M059J (cell line): ENCODE measurements around the gene BLNK. TPM values are rescaled to one million over a fixed set of nuclear protein-coding genes. Genes with fewer than 3 reads are reported as not detected.
A peak's percentile ranks its signal among the peaks of the same experiment; 100 is the strongest.

ENCODE experiments used
- DNase-seq: peaks from one replicate; pipeline ENCODE4 v3.0.0-alpha.2; 2012; ENCODE audit warnings: low read depth
- total RNA-seq: library from RNA; depleted of rRNA; stranded (reverse); fragments of >200 nt; shearing (Covaris generic); gene quantifications from 2 replicates; pipeline ENCODE4 v1.2.3, GENCODE V29; 2014

Gene BLNK
- total RNA-seq, 1 experiment from 2014 or later = not detected

DNA sequence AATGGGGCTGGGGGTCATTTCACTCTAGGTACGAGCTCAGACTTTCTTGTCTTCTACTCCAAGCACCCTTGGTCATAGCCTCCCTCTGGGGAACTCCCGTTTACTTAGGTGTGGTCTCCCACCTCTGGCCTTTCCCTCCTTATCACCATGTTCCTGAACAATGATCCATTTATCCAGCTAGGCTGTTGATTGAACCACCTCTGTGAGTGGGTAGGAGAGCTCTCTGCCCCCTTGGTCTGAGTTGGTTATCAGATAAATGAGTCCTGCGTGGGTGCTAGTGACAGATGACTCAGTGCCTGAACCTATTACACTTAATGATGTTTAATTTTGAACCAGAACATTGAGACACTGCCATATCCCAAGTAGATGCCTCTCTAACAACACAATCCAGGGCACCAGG is 9.4 kb downstream of the BLNK start:
- DNase-seq = no peak

DNA sequence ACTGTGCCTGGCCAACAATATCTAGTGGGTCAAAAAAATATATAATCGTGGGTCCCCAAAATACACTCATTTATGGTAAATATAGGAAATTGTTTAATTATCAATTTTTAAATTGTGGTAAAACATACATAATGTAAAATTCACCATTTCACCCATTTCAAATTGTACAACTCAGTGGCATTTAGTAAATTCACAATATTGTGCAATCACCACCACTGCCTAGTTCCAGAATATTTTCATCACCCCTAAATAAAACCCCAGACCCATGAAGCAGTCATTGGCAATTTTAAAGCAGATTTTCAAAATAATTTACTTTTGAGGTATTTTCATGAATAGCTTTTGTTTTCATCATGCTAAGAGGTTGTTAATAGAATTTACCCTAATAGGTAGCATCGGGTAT is 10.2 kb downstream of the BLNK start:
- DNase-seq = no peak

DNA sequence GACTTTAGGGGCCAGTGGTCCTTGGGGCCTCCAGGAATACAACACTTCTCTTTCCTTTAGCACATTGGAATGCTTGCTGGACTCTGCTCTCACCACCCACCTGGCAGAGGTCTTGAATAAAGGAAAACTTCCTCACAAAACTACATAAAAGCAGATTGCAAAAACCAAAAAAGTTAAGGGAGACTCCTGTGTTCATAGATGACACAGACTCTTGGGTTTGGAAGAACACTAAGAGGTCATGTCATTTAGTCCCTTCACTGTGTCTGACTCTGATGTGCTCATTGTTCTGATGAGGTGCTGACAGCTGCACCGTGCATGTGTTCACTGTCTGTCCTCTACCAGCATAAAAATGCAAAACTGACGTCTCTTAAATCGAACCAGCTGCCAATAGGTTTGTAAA is 11.4 kb downstream of the BLNK start:
- no peak for DNase-seq

DNA sequence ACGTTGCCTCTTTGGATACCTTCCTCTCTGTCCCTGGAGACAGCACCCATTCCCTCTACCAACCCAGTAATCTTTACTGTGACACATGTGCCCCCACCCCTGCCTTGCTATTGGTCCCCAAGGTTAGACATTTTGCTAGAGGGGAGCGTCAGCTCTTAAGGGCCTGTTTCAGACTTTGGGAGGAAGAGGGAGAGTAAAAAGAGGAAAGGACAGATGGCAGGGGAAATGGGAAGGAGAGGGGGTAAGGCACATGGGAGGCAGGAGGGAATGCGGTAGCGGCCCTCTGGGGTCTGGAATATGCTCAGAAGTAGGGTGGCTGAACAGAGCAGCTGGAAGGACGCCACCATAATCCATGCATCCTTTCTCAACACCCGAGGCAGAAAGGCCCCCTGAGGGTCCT is 12.2 kb downstream of the BLNK start:
- DNase-seq = no peak

DNA sequence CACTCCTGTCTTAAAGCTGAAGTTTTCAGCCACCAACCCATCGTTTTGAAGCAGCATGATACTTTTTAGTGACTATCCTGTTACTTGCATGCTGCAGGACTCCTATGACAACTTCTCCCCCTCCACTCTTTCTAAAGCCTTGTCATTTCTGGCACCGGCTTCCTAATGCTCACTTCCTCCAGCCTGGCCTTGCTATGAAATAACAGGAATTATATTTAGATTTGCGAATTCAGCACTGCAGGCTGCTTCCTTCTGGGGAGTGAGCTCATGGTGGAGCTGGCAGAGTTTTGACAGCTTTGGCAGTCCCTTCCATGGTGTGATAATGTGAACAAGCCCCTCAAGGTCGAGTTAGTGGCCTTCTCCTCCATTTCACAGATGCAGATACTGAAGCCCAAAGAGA is 13.4 kb downstream of the BLNK start:
- DNase-seq = no peak

DNA sequence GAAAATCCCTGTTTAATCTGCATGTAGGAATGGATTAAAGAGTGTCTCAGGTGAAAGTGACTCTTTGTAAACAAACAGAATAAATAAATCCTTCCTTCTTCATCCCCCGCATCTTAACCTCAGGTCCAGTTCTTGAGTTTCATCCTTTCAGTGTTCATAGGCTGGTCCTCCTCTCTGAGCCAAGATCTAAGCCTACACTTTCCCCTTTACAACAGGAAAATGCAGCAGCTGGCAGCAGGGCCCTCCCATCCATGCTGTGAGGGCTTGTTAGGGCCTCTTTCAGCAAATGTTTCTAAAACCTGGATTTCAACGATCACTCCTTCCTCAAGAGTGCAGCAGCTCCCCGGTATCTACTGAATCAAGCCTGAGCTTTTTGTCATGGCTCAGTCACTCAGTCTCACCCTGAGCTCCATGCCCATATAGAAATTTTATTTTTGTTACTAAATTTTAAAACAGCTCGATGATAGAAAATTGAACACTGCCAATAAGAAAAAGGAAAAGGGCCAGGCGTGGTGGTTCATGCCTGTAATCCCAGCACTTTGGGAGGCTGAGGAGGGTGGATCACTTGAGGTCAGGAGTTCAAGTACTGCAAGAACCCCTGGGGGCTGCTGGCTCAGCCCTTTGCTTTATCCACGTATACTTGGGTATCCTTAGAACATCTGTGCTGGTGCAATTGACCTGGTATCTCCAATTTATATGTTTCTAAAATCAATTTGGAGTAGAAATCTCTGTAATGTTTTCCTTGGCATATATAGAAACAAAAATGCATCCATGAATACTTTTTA is 15.6 kb downstream of the BLNK start:
- no peak for DNase-seq

DNA sequence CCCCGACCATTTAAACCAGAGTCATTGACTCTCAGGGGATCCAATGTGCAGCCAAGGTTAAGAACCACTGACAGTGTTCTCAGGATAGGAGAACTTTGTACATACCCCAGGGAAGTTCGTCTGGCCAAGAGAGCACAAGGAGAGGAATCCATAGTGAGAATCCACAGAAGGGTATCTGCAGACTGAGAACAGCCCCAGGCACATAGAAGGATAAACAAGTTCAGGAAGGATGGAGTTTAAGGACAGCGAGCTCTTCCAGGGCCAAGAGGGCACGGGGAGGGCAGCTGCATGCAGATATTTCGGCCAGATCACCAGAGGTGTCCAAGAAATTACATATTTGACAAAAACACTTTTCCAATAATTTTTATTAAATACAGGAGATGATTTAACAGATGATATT is 16.4 kb downstream of the BLNK start:
- no peak for DNase-seq

DNA sequence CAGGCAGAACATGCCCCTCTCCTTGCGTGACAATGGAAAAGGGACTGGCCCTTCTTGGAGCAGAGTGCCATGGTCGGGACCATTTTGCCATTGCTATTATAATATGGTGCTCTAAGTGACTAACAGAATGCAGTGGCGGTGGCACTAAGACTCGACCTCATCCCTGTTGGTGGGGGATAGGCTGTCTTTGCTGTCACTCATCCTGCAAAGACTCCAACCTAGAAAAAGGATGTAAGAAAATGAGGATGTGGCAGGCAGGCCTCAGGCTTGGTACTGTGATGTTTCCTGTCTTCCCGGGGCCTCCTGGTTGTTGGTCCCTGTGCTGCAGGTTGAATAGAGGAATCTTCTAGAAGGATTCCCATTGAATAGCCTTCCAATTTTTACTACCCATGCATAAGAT is 18.6 kb downstream of the BLNK start:
- DNase-seq = no peak

DNA sequence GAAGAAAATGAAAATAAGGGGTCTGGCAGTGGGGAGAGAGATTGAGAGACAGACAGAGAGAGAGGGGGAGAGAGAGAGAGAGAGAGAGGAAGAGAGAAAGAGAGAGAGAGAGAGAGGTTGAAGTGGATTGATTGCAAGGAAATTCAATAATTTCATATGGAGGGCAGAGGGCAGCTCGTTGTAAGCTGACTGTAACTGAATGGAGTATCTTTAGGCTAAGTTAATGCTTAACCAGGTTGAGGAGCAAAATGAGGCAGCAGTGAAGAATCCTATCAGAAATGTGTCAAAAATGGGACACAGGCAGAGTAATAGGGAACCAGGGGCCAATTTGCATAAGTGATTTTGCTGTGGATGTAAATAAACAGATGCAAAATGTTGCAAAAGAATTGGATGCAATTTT is 21.0 kb downstream of the BLNK start:
- DNase-seq = no peak

DNA sequence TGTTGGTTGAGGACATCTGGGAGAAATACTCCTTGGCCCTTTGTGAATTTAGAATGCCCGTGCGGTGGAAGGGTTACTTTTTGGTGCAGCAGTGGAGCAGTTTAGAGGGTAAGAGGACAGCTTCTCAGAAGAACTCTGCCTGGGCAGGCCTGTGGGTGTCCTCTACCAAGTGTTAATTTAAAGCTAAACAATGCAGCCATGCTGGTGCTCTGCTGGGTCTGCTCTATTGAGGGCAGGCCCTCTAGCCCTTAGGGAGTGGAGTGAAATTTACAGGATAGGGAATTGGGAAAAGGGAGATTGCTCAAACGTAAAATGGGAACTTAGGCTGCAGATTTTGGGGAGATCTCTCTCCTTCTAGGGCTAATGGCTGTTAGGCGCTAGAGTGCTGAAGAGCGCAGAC is 22.1 kb downstream of the BLNK start:
- DNase-seq = no peak

DNA sequence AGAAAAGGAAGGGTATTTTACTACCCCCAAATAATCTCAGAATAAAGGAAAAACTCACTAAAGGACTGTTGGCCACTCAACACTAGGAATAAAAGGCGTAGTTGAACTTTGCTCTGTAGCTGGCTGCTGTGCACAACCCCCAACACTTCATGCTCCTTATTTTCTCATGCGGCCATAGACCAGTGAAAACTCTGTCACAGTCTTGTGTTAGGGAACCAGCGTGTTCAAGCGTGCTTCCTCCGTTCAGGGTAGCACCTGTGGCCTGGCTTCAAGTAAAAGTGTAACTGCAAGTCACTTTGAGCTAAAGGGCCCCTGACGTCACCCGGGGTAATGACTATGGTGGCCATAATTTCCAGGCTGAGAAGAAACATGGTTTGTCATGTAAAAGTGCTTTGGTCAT is 27.0 kb downstream of the BLNK start:
- no peak for DNase-seq

DNA sequence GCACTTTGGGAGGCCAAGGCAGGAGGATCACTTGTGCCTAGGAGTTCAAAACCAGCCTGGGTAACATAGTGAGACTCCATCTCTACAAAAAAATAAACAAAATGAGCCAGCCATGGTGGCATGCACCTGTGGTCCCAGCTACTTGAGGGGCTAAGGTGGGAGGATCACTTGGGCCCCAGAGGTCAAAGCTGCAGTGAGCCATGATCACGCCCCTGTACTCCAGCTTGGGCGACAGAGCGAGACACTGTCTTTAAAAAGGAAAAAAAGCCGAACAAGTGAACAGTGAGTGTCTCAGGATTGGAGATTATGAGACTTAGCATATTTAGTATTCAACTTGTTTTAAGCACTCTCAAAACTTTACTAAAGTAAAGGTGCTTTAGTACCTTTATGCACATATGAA is 28.1 kb downstream of the BLNK start:
- DNase-seq = no peak

DNA sequence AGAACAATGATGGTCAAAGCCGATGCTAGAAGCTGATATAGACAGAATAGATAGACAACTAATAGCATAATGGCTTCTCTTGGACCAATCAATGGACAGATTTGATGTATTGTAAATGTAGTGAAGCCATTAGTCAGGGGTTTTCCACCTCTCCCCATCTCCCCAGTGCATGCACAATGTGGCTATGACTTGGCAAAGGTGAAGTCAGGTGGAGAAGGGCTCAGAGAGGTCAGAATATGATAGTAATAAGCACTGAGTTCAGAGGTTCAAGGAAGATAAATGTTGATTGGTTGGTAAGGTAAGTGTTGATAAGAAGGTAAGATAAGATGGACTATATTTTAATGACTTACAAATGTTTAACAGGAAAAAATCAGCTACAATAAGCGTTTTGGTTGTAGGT is 28.5 kb downstream of the BLNK start:
- DNase-seq = no peak

DNA sequence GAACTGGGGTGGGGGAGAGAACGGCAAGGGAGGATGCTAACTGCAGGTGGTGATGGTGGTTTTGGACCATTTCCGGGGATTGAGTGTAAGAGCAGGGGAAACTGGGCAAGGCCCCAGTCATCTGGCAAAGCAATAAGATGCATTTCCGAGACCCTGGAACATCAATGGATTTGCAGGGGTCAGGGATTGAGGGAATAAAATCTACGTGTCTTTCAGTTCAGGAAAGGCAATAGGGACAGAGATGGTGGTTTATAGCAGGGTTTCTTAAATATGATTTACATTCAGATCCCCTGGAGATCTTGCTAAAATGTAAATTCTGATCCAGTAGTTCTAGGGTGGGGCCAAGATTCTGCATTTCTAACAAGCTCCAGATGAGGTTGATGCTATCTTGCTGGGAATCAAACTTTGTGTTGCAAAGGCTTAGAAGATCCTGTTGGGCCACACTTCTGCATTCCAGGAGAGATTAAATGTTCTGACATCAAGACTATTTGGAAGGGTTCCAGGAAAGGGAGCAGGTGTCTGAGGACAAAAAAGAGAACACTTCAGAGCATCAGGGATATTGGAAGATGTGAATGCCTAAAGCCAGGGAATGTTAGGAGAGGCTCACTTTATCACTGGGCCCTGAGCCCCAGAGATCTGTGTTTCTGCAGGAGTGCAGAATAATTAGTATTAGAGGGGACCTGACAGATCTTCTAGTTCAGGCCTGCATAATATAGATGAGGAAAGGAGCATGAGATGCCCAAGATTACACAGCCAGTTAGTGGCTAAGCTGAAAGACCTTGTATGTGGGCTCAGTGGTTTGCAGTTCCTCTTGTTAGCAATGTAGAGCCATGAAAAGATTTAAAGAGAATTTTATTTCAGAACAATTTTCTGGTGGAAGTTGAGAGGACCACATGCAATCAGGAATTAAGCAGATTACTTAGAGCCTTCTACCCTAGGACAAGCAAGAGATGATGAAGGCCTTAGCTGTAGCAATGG is 32.4 kb downstream of the BLNK start:
- DNase-seq = no peak

DNA sequence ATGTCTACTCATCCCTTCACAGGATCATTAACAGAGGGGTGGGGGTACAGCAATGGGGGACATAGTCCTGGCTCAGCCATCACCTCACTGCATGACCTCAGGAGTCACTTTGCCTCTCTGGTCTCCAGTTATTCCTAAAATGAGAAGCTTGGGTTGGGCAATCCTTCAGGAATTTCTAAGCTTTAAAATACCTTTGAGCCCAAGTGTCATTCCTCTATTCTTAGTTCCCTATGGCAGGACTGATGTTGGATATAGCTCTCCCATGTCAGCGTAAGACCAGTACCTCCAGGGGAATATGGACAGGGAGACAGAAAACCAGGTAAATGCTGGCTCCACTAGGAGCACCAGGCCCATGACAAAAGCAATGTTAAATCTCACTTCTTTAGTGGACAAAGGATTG is 34.5 kb downstream of the BLNK start:
- no peak for DNase-seq

DNA sequence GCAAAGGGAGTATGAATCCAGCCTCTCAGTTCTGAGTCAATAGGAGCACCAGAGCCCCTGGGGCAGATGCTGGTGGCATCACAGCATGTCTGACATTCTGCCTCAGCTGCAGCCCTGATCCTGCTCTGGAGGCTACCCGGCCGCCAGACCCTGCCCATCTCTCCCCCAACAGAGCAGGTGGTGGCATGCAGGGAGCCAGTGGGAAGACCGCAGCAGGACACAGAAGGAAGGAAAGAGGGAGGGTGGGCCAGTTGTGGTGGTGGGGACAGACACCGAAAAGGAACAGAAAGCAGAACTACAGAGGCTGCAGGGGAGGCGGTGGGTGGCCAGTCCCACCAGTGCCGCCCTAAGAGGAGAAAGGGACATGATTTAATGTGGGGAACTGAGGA is 35.3 kb downstream of the BLNK start:
- no peak for DNase-seq

DNA sequence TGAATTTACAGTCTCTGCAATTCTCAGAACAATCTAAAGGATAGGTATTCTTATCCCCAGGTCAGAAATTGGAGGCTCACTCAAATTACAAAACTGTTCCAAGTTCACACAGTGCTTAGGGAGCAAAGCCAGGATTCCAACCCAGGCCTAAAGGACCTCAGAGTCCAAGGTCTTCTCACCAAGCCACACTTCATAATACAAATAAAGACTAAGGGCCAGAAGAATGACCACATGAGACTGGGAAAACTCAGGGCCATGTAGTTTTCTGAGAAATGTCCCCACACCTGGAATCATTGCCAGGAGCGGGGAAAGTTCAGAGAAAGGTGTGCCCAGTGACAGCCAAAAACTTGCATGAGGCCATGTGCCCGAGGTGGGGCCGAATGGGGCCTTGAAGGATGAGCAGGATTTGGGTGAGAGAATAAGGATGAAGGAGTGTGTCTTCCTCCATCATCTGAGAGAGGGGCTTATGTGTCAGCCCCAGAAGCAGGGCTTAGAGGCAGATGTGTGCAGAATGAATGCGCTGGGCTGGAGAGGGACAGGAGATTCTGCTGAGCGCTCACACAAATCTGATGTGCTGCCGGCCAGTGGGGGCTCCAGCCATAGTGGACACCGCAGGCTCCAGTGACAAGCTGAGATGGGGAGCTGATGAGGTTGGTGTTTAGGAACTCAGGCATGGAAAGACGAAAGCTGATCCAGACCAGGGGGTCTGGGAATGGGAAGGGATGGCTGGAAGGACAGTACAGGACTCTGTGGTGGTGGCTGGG is 35.9 kb downstream of the BLNK start:
- no peak for DNase-seq

DNA sequence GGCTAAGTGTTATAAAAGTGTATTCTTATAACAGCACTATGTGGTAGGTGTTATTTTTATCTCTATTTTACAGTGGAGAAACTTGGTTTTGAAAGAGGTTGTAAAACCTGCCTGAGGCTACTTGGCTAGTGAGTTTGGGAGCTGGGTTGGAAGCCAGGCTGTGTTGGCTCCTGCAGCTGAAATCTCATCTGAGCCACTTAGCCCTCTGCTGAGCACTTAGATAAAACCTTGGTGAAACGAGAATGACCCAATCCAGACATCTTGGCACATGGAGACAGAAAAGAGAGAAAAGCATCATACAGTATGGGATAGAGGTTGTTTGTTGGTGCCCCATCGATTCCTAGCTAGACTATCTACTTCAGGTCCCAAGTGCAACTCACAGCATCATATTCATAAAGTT is 37.4 kb downstream of the BLNK start:
- no peak for DNase-seq

DNA sequence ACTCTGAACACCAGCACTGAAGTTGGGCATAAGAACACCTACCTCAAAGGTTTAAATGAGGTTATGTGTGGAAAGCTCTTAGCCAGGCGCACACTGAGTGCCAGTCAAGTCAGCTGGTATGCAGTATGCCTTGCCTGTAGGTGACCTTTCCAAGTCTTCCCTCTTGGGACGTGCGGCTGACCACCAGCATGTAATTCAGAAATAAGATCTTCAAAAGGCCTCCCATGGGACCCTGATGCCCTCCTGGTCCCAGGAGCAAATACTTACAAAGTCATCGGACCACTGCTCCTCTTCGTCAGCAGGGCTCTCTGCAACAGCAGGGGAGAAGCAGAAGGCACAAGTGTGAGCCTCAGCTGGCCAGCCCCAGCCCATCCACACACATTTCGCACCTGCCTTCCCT is 40.8 kb downstream of the BLNK start:
- DNase-seq = no peak

DNA sequence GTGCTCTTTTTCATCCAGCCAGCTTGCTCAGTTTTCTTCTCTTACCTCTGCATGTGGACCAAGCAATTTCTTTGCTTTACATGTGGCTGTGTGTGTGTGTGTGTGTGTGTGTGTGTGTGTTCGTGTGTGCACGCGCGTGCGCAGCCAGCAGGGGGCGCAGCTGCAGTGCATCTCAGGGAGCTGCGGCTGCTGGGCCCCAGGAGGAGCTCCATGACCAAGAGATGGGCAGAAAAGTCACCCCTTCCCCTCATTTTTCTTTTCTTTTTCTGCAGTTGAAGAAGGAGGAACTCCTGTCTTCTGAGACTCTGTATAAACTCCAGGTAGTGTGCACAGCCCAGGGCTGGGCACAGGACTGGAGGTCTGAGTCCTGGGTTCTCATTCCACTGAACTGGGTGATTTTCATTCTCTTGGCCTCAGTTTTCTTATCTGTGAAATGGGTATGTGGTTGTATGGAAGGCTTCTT is 41.8 kb downstream of the BLNK start:
- peak; percentile 28 for DNase-seq

DNA sequence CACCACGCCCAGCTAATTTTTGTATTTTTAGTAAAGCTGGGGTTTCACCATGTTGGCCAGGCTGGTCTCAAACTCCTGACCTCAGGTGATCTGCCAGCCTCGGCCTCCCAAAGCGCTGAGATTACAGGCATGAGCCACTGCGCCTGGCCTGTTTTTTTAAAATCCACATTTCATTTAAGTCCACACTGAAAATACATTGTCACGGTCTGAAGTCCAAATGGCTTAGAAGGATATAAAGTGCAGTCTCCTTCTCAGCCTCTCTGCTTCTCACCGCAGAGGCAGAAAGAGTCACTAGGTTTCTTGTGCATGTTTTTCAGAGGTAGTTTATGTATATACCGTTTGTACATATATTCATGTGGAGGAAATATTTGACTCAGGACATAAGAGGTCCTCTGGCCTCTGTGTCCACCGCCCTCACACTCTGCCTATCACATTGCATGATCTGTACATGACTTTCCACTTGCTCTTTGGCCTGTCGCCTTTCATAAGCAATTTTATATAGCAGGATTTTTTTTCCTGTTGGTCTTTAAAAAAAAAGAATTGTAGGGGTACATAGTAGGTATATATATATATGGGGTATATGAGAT is 42.9 kb downstream of the BLNK start:
- no peak for DNase-seq

DNA sequence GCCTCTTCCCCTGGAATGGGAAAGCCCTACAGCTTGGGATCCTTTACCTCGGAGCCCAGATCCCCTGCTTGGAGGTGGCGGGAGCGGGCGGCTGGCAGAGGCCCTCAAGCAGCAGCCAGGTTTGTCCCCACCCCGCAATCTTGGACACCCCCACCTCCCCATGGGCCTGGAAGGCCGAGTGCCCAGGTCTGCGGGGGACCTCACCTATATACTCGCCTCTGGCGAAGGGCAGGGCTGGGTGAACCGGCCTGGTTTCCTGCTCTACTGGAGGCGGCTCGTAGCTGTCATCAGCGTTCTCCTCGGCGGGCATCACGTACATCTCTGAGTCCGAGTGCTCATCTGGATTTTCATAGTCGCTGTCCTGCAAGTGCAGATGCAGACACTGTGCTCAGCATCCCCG is 44.2 kb downstream of the BLNK start:
- DNase-seq = no peak
